ENCODE results near the gene PGGT1B. TPM values are rescaled to one million over a fixed set of nuclear protein-coding genes. Genes with fewer than 3 reads are reported as not detected.

Gene PGGT1B
- total and polyA plus RNA-seq, 9 of the 15 experiments (the other 6 are each of a cell fraction or from before 2014, with no cell fraction given): 5.3 to 33.7 (median 19.8) TPM

GRCh38 chr5:115309751-115310370, 47.2 kb upstream of the PGGT1B start (continued):
- TF ChIP-seq CXXC5 (CRISPR knock-in tag; IDR thresholded peaks at IDR 0.05) (no peak), PHF21A (IDR thresholded peaks at IDR 0.05; ENCODE audit: borderline replicate concordance, low read depth) (no peak), RBM39 (optimal IDR thresholded peaks at IDR 0.05; ENCODE audit: low read depth, low read length) (no peak), OTX1 (CRISPR knock-in tag; IDR thresholded peaks at IDR 0.05) (no peak), SMC3 (conservative IDR thresholded peaks at IDR 0.05; ENCODE audit: insufficient read depth, low read depth, low read length) (peak; percentile 58), DEAF1 (CRISPR knock-in tag; IDR thresholded peaks at IDR 0.05) (peak; percentile 77; the same call in 1 of the 2 replicates), SMAD4 (CRISPR knock-in tag; conservative IDR thresholded peaks at IDR 0.05) (no peak), POLR2A (conservative IDR thresholded peaks at IDR 0.05) (no peak)
- TF ChIP-seq, protein P1, sequence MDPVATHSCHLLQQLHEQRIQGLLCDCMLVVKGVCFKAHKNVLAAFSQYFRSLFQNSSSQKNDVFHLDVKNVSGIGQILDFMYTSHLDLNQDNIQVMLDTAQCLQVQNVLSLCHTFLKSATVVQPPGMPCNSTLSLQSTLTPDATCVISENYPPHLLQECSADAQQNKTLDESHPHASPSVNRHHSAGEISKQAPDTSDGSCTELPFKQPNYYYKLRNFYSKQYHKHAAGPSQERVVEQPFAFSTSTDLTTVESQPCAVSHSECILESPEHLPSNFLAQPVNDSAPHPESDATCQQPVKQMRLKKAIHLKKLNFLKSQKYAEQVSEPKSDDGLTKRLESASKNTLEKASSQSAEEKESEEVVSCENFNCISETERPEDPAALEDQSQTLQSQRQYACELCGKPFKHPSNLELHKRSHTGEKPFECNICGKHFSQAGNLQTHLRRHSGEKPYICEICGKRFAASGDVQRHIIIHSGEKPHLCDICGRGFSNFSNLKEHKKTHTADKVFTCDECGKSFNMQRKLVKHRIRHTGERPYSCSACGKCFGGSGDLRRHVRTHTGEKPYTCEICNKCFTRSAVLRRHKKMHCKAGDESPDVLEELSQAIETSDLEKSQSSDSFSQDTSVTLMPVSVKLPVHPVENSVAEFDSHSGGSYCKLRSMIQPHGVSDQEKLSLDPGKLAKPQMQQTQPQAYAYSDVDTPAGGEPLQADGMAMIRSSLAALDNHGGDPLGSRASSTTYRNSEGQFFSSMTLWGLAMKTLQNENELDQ (CRISPR knock-in tag; IDR thresholded peaks at IDR 0.05; ENCODE audit: borderline replicate concordance): no peak
- TF ChIP-seq, protein P2, sequence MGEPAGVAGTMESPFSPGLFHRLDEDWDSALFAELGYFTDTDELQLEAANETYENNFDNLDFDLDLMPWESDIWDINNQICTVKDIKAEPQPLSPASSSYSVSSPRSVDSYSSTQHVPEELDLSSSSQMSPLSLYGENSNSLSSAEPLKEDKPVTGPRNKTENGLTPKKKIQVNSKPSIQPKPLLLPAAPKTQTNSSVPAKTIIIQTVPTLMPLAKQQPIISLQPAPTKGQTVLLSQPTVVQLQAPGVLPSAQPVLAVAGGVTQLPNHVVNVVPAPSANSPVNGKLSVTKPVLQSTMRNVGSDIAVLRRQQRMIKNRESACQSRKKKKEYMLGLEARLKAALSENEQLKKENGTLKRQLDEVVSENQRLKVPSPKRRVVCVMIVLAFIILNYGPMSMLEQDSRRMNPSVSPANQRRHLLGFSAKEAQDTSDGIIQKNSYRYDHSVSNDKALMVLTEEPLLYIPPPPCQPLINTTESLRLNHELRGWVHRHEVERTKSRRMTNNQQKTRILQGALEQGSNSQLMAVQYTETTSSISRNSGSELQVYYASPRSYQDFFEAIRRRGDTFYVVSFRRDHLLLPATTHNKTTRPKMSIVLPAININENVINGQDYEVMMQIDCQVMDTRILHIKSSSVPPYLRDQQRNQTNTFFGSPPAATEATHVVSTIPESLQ (CRISPR knock-in tag; IDR thresholded peaks at IDR 0.05): no peak
- TF ChIP-seq, protein P3, sequence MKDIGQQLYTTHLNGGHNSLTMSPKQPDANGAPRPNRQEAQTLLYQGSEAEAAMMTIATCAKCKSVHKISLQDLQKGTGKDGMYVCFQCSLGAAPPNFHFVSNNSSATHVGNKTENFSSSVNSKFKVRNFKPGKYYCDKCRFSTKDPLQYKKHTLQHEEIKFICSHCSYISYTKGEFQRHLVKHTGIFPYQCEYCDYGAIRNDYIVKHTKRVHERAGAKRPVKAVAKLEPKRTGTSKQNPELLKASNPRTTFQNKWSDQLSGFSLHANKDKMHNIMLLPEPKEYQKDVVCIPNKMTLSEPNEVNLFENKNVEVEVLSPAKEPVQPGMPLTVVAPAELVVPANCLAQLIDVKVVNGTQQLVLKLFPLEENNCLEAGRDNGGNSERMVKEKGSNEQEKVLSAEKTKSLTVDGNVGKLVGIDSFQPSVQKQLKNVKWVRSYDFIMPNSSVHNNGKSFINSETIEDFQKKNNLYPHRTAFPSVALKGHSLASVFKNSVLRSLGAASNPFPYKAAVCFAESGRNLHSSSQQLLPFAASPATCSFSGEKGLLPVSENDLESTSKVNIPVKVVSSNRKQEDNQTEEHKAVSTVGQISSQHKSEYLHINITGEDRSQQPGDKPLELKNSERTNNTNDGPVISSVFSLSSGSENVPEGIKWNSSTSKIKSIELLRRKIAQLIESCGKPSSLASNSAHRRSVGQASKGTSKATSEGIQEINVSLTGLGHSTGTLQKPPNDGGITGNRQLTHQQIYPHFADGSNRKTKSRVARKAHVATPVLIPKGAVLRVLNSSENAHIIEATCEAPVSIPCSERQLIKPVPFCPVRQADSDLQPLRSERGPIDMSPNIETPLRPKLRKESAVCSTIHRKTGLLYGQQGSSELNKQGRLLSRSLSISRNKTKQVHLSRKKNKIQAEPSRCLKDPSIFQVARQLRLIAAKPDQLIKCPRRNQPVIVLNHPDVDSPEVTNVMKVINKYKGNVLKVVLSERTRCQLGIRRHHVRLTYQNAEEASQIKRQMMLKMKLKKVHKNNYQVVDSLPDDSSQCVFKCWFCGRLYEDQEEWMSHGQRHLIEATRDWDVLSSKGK (CRISPR knock-in tag; IDR thresholded peaks at IDR 0.05): no peak
